GM19468 (cell line): ENCODE results near the gene BMI1.
"Not testable (repeated sequence)": the region's sequence is repeated elsewhere in the genome, so short reads cannot be mapped to it uniquely, and the experiment has no call there.

ENCODE experiments used
- ATAC-seq: cut with Tn5 transposase; IDR thresholded peaks from one replicate; pipeline ENCODE4 v1.9.1; 2021; ENCODE audit warnings: mild to moderate bottlenecking, moderate library complexity, moderate number of reproducible peaks; ENCODE audit not compliant: unreplicated experiment; ENCODE audit errors: extremely low read depth

BMI1 gene

DNA sequence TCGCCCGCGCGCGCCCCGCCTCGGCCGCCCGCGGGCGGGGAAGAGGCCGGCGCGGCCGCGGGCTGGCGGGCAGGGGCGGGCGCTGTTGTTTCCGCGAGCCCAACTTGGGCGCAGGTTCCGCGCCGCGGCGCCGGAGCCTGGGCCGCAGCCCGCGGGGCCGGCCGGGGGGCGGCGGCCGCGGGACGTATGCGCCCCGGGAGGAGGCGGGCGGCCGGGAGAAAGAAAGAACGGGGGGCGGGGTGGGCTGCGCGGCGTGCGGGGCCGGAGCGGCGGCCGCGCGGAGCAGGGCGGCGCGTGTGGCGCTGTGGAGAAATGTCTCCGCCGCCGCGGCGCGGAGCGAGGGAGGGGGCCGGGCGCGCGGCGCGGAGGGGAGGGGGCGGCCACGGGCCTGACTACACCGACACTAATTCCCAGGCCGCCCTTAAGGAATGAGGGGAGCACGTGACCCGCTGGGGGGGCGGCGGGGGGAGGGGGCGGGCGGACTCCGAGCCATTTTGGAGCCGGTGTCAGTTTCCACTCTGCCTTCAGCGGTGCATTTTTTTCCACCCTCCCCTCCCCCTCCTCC, at the start of gene BMI1:
Gene BMI1 (plus strand): TSS at position 509 of the 565 bp plus-strand sequence. CDS start 5,351 bp downstream, outside the sequence.
- peak; percentile 8 for ATAC-seq

DNA sequence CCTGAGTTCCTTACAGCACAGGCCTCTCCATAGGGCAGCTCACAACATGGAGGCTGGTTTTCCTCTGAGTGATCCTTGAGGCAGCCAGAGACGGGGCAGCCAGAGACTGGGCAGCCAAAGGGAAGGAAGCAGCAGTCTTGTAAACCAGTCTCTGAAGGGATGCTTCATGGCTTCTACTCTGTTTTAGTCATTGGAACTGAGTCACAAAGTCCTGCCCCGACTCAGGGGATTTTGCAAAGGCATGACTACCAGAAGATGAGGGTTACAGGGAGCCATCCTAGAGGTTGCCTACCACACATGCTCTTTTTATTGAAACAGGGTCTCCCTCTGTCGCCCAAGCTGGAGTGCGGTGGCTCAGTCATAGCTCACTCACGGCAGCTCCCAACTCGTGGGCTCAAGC, 49.1 kb upstream of the BMI1 start:
- no peak for ATAC-seq

DNA sequence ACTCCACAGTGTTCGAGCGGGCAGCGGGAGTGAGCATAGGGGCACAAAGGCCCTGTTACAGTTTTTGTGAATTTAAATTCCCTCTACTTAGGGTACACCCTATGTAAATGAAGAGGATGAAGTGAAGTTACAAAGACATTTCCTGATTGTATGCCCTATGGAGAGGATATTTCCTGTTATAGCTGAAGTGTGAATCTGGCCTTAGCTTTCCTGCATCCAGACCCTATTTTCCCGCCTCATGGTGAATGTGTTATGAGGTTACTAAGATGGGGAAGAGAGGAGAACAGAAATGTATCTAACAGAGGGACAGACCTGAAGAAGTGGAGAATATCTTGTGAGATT, 42.5 kb upstream of the BMI1 start:
- ATAC-seq = no peak

DNA sequence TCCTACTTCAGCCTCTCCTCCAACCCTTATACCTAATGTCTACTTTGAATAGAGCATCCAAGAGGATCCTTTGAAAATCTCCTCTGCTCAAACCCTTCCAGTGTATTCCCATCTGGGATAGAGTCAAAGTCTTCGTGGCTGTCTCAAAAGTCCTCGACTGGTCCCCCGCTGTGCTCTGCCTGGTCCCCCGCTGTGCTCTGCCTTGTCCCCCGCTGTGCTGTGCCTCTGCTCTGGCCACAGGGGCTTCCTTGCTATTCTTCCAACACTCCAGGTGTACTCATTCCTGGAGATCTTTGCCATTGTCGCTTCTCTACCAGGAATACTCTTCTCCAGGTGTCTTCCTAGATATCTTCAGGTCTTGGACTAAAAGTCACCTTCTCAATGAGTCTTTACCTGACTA, 40.8 kb upstream of the BMI1 start:
- no peak for ATAC-seq

DNA sequence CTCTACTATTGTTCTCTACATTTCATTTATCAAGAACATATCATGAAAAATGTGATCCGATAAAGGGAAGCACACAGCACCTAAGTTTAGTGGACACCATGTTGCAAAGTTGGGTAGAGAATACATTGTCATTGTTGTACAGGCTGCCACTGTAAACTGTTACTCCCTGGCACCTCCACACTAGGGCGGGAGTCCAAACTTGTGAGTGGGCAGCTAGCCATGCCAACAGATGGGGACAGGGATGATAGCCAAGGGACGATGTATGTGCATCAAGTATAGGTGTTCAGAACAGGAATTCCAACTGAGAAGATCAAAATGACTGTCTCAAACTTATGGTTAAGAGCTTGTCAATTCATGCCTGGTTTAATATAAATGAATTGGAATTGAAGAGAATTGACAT, 35.8 kb upstream of the BMI1 start:
- ATAC-seq = no peak

DNA sequence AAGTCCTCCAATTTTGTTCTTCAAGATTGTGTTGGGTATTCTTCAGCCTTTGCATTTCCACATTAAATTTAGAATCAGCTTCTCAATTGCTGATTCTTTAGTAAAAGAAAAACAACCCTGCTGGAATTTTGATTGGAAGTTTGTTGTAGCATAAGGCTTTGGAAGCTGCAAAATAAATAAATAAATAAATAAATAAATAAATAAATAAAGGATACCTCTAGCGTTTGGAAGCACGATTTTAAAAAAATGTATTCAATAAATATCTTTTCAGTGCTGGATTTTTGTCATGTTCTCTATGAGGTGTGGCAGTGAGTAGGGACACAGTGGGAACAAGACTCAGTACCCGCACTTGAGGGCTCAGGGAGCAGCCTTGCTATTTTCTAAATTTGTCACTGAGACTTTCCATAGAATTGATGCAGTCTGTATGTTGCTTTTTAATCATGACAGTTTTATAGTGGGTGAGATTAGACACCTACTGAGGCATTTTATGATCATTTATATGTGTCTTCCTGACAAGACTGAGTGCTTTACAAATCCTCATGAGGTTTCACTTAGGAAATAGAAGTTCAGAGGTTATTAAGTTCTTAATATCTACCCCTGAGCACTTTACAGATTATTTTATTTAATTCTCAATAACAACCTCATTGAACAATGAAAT, 27.0 kb upstream of the BMI1 start:
- no peak for ATAC-seq

DNA sequence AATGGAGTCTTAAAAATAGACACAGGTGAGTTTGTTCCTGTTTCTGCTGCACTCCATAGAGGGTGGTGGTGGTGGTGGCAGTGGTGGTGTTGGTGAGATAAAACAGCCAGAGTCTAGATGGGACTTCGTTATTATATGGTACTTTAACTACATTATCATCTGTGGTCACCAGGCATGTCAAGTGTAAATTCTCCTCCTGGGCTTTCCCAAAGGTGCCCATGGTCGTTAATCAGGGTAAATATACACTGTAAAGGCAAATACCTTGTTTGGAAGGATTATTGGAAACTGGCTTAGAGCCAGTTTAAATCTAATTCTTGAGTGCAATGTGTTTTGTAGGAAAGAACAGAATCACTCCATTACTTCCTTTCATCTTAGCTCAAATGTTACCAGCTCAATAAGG, 26.2 kb upstream of the BMI1 start:
- ATAC-seq = no peak

DNA sequence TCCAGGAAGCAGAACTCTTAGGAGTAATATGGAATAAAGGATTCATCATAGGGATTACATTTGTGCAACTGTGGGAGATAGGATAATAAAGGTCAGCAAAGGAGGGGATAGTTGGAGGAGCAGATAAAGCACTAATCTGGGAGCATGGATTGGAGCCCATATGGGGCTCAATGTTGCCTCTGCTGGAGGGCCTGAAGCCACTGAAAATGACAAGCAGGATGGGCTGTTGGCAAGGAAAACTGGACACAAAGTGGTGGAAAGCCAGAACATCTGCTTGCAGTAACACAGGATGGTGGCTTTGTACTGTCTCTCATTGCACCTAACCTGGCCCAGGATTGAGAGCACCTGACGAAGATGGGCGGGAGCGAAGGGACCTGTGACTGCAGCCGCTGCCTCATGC, 19.7 kb upstream of the BMI1 start:
- no peak for ATAC-seq

DNA sequence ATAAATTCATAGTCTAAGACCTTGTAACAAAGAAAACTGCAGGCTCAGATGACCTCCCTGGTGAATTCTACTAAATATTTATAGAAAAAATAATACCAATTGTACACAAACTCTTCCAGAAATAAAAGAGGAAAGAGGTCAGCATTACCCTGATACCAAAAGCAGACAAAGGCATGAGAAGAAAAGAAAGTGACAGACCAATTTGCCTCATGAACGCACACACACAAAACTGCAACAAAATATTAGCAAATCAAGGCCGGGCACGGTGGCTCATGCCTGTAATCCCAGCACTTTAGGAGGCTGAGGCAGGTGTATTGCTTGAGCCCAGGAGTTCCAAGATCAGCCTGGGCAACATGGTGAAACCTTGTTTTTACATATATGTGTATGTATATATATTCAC, 17.4 kb upstream of the BMI1 start:
- ATAC-seq = no peak

DNA sequence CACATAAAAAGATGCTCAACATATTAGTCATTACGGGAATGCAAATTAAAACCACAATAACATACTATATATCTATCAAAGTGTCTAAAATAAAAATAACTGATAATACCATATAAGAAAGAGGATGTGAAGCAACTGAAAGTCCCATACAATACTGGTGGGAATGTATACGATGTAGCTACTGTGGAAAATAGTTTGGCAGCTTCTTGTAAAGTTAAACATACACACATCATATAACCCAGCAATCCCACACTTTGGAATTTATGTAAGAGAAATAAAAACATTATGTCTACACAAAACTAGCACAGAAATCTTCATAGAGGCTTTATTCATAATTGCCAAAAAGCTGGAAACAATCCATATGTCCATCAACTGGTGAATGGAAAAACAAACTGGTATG, 15.2 kb upstream of the BMI1 start:
- no peak for ATAC-seq

DNA sequence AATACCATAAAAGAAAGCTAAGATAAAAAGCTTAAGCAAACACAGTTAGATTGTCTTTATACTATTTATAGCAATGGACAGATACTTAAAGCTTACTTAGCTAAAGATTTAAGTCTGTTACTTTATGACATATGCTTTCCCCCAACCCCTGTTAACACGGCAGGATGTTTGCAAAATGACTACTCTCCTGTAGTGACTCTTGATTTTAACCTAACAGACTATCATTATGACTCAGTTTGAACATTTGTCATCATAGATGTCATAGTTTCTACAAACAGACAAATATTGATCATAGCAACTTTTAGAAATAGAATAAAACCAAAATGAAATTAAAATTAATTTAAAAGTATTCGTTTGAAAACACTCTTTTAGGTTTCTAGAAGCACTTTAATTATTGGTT, 12.5 kb upstream of the BMI1 start:
- ATAC-seq = peak; percentile 52

DNA sequence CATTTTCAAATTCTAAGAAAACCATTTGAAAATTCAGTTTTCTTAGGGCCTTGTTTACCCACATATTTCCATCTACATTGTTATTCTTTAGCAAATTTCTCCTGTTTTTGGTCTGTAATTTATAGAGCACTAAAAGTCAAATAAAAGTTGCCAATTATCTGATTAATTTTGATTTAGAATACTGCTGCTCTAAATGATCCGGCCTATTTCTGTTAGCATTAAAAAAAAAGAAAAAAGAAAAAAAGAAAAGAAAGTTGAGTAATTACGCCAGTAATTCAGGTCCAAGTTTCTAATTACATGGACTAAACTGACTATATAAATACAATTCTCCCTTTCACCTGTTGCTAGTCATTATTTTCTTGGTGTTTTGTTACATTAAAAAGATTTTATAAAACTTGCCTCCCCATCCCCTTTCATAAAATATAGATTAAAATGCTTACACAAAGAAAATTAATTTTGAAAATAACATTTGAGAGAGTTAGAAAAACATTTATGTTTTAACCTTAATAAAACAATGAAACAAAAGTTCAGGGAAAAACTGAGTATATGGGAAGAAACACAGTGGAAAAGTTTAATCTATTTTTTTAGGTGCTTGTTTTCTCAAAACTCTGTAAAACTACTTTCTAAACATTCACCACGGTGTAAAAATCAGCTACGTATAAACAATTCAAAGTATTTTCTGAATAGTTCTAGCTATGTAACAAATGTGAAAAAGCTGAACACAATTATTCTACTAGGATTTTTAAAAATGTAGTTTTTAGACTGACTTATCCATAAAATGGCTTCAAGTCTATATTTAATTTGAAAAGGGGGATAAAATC, 11.5 kb upstream of the BMI1 start:
- ATAC-seq = no peak

DNA sequence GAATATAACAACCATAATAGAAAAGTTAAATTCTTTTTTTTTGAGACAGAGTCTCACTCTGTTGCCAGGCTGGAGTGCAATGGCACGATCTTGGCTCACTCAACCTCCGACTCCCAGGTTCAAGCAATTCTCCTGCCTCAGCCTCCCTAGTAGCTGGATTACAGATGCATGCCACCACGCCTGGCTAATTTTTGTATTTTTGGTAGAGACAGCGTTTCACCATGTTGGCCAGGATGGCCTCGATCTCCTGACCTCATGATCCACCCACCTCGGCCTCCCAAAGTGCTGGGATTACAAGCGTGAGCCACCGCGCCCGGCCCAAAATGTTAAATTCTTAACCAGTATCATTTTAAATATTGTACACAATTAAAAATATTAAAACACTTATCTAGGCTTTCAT, 10.9 kb upstream of the BMI1 start:
- ATAC-seq = not testable (repeated sequence)

DNA sequence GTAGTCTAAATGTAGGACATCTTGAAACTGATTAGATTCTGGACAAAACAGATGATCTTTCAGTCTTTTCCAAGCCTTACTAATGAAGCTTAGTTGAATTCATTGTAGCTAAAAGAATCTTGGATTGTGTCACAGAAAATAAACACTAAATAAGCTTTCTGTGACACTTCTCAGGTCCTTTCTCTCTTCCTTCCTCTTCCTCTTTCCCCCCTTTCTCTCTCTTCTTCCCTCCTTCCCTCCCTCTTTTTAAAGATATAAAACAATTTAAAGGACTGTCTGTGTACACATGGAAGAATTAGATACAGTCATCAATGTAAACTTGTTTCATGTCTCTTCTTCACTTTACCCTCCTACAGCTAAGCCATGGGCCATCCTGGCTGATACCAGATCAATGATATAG, 10.0 kb upstream of the BMI1 start:
- ATAC-seq = no peak

DNA sequence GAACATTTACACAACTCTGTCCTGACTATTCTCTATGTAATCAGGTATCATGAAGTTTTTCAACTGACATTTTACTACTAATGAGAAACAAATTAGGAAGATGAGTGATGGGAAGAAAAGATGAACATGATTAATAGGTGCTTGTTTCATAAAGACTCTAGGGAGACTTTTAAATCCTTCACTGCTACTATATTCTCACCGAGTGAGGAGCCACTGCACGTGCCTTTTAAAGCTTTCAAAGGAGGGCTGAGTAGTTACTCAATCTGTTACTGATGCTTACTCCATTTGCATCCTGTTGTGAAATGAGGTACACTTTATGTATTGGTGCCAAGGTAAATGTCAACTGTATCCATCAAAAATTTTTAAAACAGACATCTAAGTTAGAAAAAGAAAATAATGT, 6.0 kb upstream of the BMI1 start:
- ATAC-seq = no peak

DNA sequence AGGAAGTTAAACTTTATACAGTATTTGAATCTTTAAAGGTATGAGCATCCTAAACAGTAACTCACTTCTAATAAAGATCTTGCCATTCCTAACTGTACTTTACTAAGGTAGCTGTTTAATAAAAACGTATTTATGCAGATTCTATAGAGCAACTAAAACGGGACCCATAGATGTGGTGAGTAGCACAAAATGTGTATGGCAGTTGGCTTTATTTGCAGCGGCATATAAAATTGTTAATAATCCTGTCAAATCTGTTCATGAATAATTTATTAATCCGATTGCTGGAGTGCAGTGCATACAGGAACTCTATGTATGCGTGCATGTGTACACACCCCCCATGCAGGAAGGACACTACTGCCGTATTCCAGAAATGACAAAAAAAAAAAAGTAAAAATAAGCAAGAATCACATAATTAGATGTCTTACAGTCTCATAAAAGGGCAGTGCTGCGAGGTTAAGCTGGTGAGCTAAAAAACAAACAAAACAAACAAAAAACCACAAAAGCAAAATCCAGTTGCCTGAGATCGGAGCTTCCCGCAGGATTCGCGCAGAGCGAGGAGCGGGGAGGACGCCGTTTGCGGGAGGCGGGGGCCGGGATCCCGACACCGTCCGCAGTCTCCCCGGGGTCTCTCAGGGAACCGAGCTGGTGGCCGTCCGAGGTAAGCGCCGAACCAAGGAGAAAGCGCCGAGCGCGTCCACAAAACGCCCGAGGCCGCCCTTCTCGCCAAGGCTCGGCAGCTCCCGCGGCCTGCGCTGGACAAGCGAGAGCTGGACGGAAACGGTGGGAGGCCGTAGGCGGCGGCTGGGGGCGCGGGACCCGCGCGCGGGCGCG, 5.2 kb upstream of the BMI1 start:
- no peak for ATAC-seq

DNA sequence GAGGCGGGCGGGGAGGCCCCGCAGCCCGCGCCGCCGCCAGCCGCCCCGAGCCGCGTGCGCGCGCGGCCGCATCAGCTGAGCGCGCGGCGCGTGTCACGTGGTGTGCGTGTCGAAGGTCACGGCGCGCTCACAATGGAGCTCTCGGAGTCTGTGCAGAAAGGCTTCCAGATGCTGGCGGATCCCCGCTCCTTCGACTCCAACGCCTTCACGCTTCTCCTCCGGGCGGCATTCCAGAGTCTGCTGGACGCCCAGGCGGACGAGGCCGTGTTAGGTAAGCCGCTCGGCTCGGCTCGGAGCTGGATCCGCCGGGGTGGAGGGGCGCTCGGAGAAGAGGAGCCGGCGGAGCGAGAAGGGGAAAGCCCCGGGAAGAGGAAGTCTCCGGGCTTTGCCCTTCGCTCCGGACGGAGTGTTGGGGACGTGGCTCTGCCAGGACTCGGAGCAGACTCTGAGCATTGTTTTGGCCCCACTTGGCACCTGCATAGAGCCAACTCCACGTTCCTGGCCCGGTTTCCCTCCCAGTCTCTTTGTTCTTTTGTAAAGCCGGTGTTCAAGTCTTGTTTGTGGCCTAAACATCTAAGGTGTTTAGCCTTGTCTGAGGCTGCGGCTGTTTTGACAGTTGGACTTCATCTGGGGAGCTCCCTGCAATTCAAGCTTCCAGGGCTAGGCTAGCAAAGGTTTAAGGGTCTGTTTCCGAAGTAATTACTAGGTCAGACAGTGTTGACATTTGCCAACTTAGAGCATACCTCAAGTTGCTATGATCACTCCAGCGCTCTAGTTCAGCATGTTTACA, 4.4 kb upstream of the BMI1 start, which contains the start of gene COMMD3:
Gene COMMD3 (plus strand): TSS at position 103 of the 790 bp plus-strand sequence. CDS start 30 bp downstream, at position 133.
- peak; percentile 17 for ATAC-seq

DNA sequence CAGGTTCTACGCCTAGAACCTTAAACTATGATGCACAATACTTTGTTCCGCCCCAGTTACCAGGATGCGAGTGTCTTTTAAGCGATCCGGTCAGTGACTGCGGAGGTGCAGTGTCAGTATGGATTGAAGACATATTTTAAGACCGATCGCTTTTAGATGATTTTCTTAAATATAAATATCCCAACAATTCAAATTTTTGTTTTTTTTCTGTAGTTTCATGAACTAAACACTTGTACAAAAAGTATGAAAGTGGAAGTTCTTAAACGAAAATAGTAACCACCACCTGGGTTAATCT, 3.9 kb upstream of the BMI1 start:
- ATAC-seq = peak; percentile 4

DNA sequence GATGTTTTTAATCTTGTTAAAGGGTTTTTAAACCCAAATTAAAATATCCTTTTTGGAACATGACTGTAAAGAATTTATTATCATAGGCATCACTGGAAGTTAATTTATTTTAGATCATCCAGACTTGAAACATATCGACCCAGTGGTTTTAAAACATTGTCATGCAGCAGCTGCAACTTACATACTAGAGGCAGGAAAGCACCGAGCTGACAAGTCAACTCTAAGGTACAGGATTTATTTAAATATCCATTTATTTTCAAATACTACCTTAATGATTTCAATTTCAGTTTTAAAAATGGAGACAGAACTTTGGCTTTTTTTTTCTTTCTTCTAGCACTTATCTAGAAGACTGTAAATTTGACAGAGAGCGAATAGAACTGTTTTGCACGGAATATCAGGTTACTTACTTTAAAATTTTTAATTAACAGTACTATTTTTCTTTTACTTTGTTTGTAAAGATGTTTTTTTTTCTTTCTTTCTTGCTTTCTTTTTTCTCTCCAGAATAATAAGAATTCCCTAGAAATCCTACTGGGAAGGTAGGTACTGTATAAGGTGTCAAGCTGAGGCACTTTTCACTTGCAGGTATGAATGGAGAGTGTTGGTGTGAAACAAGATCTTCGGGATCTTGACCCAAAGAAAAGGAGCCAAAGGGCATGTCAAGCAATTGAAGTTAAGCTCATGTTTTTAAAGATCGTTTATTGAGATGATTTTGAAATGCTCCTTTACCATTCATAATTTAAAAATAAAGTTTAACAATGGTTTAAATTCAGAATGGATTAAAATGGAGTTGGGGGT, 2.9 kb upstream of the BMI1 start:
- no peak for ATAC-seq
